ENCODE results near the gene GRIK4. TPM values are rescaled to one million over a fixed set of nuclear protein-coding genes. Genes with fewer than 3 reads are reported as not detected.

GRIK4 gene
- polyA plus RNA-seq, 1 donor from 2014 or later, result 3.4 TPM

DNA sequence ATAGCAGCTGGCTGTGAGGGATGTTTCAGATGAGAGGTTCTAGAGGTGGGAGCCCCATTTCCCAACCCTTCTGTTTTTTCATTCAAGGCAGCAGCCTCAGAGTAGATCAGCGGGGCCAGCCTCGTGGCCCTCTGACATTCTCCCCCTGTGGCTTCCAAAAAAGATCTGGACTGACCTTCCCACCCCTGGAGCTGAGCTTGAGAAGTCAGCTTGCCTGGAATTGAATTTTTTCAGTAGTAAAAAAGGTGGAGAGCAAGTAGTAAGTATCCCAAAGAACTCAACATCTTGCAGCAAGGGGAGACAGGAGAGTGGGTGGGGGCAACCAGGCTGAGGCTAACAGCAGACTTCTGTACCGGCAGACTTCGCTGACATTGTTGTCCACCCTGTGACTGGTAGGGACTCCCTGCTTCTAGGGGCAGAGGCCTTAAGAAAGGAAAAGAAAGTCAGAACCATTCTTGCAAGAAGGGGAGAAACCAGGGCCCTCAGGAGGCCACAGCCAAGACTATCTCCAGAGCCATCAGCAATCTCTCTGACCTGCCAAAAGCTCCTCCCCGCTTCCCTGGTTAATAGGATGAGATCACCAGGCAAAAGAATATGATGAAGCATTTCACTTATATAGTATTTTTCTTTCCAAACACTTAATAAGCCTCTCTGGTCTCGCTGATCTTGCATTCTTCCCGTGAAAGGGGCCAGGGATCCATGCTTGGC lies 2.0 kb upstream of the GRIK4 start:
- TF ChIP-seq TAF1 (IDR thresholded peaks at IDR 0.05; ENCODE audit: low read depth) (no peak), EP300 (conservative IDR thresholded peaks at IDR 0.05; ENCODE audit: poor library complexity, severe bottlenecking) (no peak)
- H3K27ac ChIP-seq (ENCODE audit: low read length), result no peak overlapping the region
- no peaks in the 10 kb centered on the region for H3K9me2 ChIP-seq (ENCODE audit: insufficient read depth, low read length)
- no peak overlapping the region for H3K9ac ChIP-seq (ENCODE audit: low read length)
- no peaks in the 10 kb centered on the region for H4K20me1 ChIP-seq (ENCODE audit: insufficient read depth)
- H2AFZ ChIP-seq (ENCODE audit: low read depth, low read length), result no peak overlapping the region
- peaks cover 9% of the 10 kb centered on the region for H3K27me3 ChIP-seq (ENCODE audit: insufficient read depth, low read depth, low read length)
- no peaks in the 10 kb centered on the region for H3K9me3 ChIP-seq (ENCODE audit: low read length)
- H3K4me2 ChIP-seq (ENCODE audit: low read length), result no peak overlapping the region
- no peaks in the 10 kb centered on the region for H3F3A ChIP-seq (ENCODE audit: insufficient read depth, low read length, poor library complexity, severe bottlenecking)
- no peaks in the 10 kb centered on the region for H3K79me2 ChIP-seq (replicated peaks; ENCODE audit: insufficient read depth, low read length)
- no peaks in the 10 kb centered on the region for H3K36me3 ChIP-seq (ENCODE audit: insufficient read depth, low read length)
- H3K4me3 ChIP-seq (ENCODE audit: low read length), result no peak overlapping the region

DNA sequence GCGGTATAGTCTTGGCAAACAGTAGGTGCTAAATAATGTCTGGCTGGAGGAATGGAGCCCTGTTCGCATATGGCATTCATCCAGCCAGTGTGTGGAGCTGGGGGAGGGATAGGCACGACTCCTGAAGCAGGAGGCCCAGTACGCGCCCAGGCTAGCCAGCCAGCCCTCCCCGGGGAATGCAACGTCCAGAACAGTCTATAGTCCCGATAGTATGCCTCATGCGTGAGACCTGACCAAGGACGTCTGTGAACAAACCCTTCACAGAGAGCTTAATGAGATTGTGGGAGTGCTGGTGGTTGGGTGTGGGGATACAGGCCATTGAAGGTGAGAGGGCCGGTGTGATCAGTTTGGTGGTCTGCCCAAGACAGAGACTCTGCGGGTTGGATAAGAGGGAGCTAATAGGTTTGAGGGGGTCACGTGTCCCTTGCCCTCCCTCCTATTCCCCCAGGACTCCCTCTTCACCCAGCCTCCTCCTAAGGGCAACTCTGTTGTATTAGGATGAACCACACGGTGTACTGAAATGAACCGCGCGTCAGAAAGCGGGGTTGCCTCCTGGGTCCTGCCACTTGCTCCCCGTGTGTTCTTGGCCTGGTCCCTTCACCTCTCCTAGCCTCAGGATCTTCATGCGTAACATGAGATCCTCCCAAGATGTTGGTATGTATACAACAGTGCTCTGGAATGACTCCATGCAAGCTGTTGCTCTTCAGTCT lies 987 bp upstream of the GRIK4 start:
- H3K4me3 ChIP-seq (ENCODE audit: low read length), result peak overlapping the region; percentile 60
- no peak overlapping the region for H2AFZ ChIP-seq (ENCODE audit: low read depth, low read length)
- H3F3A ChIP-seq (ENCODE audit: insufficient read depth, low read length, poor library complexity, severe bottlenecking), result no peaks in the 10 kb centered on the region
- H3K9me3 ChIP-seq (ENCODE audit: low read length), result no peaks in the 10 kb centered on the region
- H3K36me3 ChIP-seq (ENCODE audit: insufficient read depth, low read length), result no peaks in the 10 kb centered on the region
- peaks cover 9% of the 10 kb centered on the region for H3K27me3 ChIP-seq (ENCODE audit: insufficient read depth, low read depth, low read length)
- TF ChIP-seq EZH2 (IDR thresholded peaks at IDR 0.05; ENCODE audit: borderline replicate concordance, insufficient read depth, low read length, poor library complexity, severe bottlenecking) (no peak), MXI1 (conservative IDR thresholded peaks at IDR 0.05; ENCODE audit: poor library complexity, severe bottlenecking) (no peak), SMC3 (conservative IDR thresholded peaks at IDR 0.05; ENCODE audit: poor library complexity) (no peak), POLR2AphosphoS5 (IDR thresholded peaks at IDR 0.05) (no peak), EP300 (conservative IDR thresholded peaks at IDR 0.05; ENCODE audit: poor library complexity, severe bottlenecking) (no peak), TAF1 (IDR thresholded peaks at IDR 0.05; ENCODE audit: low read depth) (no peak), RAD21 (conservative IDR thresholded peaks at IDR 0.05) (no peak)
- TF ChIP-seq, protein P1, sequence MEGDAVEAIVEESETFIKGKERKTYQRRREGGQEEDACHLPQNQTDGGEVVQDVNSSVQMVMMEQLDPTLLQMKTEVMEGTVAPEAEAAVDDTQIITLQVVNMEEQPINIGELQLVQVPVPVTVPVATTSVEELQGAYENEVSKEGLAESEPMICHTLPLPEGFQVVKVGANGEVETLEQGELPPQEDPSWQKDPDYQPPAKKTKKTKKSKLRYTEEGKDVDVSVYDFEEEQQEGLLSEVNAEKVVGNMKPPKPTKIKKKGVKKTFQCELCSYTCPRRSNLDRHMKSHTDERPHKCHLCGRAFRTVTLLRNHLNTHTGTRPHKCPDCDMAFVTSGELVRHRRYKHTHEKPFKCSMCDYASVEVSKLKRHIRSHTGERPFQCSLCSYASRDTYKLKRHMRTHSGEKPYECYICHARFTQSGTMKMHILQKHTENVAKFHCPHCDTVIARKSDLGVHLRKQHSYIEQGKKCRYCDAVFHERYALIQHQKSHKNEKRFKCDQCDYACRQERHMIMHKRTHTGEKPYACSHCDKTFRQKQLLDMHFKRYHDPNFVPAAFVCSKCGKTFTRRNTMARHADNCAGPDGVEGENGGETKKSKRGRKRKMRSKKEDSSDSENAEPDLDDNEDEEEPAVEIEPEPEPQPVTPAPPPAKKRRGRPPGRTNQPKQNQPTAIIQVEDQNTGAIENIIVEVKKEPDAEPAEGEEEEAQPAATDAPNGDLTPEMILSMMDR (IDR thresholded peaks at IDR 0.05; ENCODE audit: poor library complexity, severe bottlenecking), result no peak
- TF ChIP-seq, protein P2, sequence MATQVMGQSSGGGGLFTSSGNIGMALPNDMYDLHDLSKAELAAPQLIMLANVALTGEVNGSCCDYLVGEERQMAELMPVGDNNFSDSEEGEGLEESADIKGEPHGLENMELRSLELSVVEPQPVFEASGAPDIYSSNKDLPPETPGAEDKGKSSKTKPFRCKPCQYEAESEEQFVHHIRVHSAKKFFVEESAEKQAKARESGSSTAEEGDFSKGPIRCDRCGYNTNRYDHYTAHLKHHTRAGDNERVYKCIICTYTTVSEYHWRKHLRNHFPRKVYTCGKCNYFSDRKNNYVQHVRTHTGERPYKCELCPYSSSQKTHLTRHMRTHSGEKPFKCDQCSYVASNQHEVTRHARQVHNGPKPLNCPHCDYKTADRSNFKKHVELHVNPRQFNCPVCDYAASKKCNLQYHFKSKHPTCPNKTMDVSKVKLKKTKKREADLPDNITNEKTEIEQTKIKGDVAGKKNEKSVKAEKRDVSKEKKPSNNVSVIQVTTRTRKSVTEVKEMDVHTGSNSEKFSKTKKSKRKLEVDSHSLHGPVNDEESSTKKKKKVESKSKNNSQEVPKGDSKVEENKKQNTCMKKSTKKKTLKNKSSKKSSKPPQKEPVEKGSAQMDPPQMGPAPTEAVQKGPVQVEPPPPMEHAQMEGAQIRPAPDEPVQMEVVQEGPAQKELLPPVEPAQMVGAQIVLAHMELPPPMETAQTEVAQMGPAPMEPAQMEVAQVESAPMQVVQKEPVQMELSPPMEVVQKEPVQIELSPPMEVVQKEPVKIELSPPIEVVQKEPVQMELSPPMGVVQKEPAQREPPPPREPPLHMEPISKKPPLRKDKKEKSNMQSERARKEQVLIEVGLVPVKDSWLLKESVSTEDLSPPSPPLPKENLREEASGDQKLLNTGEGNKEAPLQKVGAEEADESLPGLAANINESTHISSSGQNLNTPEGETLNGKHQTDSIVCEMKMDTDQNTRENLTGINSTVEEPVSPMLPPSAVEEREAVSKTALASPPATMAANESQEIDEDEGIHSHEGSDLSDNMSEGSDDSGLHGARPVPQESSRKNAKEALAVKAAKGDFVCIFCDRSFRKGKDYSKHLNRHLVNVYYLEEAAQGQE (IDR thresholded peaks at IDR 0.05; ENCODE audit: borderline replicate concordance), result no peak
- H3K79me2 ChIP-seq (replicated peaks; ENCODE audit: insufficient read depth, low read length), result no peaks in the 10 kb centered on the region
- no peak overlapping the region for H3K9ac ChIP-seq (ENCODE audit: low read length)
- H3K9me2 ChIP-seq (ENCODE audit: insufficient read depth, low read length), result no peaks in the 10 kb centered on the region
- H4K20me1 ChIP-seq (ENCODE audit: insufficient read depth), result no peaks in the 10 kb centered on the region
- H3K4me2 ChIP-seq (ENCODE audit: low read length), result no peak overlapping the region
- H3K27ac ChIP-seq (ENCODE audit: low read length), result no peak overlapping the region

Measured in neural cell (in vitro differentiated cells).